ENCODE measurements around the gene VPS72.

The VPS72 gene

DNA sequence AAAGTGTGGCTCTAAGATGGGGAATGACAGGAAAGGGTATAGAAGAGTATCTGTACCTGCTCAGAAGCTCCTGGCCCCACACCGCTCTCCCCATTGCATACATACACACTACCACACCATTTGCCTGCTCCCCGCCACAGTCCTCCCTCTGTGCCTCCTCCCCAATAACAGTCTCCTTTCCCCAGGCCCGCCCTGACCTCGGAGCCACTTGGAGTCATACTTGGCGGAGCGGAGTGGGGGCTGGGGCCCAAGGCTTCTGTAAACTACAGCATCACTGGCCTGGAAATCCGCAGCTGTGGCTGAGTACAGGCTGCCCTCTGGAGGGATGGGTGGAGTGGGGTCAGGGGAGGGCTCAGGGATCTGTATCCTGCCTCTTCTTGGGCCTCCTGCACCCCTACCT, 52.2 kb downstream of the VPS72 start:
- Histone ChIP-seq H3K36me3 (ENCODE audit: control insufficient read depth, insufficient read depth, low read length) (peaks cover 14% of the 10 kb centered on the region), H3K9ac (ENCODE audit: low read depth, low read length) (no peak overlapping the region), H3K4me3 (ENCODE audit: low read depth, low read length) (no peak overlapping the region)

DNA sequence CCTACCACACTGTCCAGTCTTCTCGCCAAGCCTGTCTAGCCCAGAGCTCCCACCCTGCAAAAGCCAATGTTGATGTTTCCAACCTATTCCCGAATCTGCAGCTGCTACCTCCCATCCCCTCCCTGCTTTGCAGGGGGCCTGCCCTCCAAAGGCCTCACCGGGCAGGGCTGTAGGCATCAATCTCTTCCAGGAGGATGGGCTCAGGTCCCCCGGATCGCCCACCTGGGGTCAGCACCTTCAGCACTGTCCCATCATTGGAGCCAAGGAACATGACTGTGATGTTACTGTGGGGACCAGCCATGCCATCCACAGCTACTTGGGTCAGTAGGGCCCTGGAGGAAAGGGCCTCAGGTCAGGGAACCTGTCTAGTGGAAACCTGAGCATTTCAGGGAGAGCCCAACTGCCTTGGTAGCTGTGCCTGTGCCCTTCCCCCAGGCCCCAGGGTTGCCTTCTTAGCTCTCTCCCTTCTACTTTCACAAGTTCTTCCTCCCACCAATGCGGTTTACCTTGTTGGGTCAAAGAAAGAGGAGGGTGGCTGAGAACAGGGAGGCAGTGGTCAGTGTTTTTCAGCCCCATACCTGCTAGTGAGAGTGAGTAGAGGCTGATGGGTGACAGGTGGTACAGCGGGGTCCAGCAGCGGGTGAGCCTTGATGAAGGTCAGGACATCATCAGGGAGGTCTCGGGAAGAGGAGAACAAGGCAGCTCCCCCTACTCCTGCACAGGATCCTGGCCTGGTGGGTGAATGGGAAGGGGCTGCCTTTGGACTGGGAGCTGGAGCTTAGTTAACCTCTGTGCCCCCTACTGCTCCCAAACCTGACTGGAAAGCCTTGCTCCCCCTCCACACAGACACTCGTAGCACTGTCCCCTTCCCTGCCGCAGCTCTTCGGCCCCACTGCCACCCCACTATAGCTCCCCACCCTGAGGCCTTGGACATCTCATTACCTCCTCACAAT, 54.3 kb downstream of the VPS72 start:
- Histone ChIP-seq H3K4me3 (ENCODE audit: low read depth, low read length) (no peak overlapping the region), H3K36me3 (ENCODE audit: control insufficient read depth, insufficient read depth, low read length) (peaks cover 14% of the 10 kb centered on the region), H3K9ac (ENCODE audit: low read depth, low read length) (no peak overlapping the region), H3K9me3 (ENCODE audit: control insufficient read depth, insufficient read depth, low read length) (no peaks in the 10 kb centered on the region), H3K4me1 (ENCODE audit: control insufficient read depth, insufficient read depth, low read length) (no peaks in the 10 kb centered on the region), H3K27me3 (ENCODE audit: control insufficient read depth, insufficient read depth, low read length) (peaks cover 6% of the 10 kb centered on the region)

More for the DNA sequence above, 52.2 kb downstream of the VPS72 start:
- H3K9me3 ChIP-seq (ENCODE audit: control insufficient read depth, insufficient read depth, low read length), result no peaks in the 10 kb centered on the region
- H3K27me3 ChIP-seq (ENCODE audit: control insufficient read depth, insufficient read depth, low read length), result peaks cover 6% of the 10 kb centered on the region
- no peaks in the 10 kb centered on the region for H3K4me1 ChIP-seq (ENCODE audit: control insufficient read depth, insufficient read depth, low read length)

DNA sequence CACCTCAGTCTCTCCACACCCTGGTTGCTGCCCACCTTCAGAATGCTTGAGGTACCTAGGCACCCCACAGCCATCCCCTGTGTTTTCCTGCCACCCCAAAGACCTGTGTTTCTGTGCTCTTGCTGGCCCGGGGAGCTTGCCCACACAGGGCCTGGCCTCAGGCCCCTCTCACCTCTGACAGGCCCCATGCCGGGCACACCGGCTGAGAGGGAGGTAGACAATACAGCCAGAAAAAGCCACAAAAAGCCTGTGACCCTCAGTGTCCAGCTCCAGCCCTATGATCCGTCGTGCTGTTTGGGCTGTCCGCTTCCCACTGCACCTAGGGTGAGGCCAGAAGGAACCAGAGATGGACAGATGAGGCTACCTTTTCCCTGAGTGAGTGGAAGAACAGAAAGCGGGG, 55.0 kb downstream of the VPS72 start:
- Histone ChIP-seq H3K36me3 (ENCODE audit: control insufficient read depth, insufficient read depth, low read length) (peaks cover 14% of the 10 kb centered on the region), H3K9me3 (ENCODE audit: control insufficient read depth, insufficient read depth, low read length) (no peaks in the 10 kb centered on the region), H3K27me3 (ENCODE audit: control insufficient read depth, insufficient read depth, low read length) (peaks cover 6% of the 10 kb centered on the region), H3K4me1 (ENCODE audit: control insufficient read depth, insufficient read depth, low read length) (no peaks in the 10 kb centered on the region), H3K9ac (ENCODE audit: low read depth, low read length) (no peak overlapping the region), H3K4me3 (ENCODE audit: low read depth, low read length) (no peak overlapping the region)

DNA sequence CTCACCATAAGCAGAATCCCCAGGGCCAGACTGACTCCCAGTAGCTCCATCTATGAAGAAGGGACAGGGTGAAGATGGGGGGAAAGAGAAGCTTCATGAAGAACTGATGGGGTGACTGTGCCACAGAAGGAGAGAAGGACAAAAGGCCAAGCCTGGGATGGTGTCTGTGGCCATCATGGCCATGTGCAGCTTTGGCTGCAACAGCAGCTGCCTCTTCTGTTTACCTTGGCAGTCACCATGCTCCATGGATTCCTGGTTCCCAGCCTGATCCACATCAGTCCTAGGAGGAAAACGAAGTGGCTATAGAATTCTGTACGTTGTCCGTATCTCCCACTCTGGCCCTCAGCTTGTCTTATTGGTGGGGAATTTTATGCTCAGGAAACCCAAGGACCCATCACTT, 55.6 kb downstream of the VPS72 start:
- no peaks in the 10 kb centered on the region for H3K4me1 ChIP-seq (ENCODE audit: control insufficient read depth, insufficient read depth, low read length)
- peaks cover 13% of the 10 kb centered on the region for H3K36me3 ChIP-seq (ENCODE audit: control insufficient read depth, insufficient read depth, low read length)
- H3K4me3 ChIP-seq (ENCODE audit: low read depth, low read length), result no peak overlapping the region
- H3K27me3 ChIP-seq (ENCODE audit: control insufficient read depth, insufficient read depth, low read length), result peaks cover 6% of the 10 kb centered on the region
- H3K9me3 ChIP-seq (ENCODE audit: control insufficient read depth, insufficient read depth, low read length), result no peaks in the 10 kb centered on the region
- no peak overlapping the region for H3K9ac ChIP-seq (ENCODE audit: low read depth, low read length)

DNA sequence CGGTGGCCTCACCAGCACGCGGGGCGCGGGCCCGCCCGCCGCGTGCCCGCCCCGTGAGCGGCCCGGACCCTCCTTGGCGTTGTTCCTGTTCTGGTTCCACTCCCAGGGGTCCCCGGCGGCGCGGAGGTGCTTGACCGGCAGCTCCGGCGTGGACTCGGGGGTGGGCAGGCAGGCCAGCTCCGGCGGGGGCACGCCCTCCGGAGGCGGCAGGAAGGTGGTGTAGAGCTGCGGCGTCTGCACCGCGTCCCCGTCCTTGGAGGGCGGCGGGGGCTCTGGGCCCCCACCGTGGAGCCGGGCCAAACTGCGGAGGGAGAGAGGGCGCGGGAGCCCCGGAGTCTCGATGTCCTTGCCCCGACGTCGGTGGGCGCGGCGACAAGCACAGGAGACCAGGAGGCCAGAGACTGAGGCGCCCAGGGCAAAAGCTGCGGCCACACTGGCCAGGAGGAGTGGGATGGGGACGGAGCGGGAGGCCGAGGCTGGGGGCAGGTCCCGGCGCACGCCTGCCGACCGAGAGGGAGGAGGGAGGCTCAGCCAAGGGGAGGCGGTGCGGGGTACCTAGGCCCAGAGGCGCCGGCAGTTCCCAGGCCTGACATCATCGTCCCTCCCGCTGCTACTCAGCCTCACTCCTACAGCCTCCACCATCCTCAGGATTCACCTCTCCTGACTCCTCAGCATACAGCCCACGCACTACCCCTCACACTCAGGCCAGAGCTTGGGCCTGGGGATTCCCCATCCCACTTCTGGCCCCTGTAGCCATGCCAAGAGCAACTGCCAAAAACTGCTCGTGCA, 56.8 kb downstream of the VPS72 start:
- Histone ChIP-seq H3K9ac (ENCODE audit: low read depth, low read length) (no peak overlapping the region), H3K4me3 (ENCODE audit: low read depth, low read length) (peak overlapping the region; percentile 42), H3K36me3 (ENCODE audit: control insufficient read depth, insufficient read depth, low read length) (peaks cover 10% of the 10 kb centered on the region), H3K9me3 (ENCODE audit: control insufficient read depth, insufficient read depth, low read length) (no peaks in the 10 kb centered on the region), H3K27me3 (ENCODE audit: control insufficient read depth, insufficient read depth, low read length) (peaks cover 6% of the 10 kb centered on the region), H3K4me1 (ENCODE audit: control insufficient read depth, insufficient read depth, low read length) (no peaks in the 10 kb centered on the region)

DNA sequence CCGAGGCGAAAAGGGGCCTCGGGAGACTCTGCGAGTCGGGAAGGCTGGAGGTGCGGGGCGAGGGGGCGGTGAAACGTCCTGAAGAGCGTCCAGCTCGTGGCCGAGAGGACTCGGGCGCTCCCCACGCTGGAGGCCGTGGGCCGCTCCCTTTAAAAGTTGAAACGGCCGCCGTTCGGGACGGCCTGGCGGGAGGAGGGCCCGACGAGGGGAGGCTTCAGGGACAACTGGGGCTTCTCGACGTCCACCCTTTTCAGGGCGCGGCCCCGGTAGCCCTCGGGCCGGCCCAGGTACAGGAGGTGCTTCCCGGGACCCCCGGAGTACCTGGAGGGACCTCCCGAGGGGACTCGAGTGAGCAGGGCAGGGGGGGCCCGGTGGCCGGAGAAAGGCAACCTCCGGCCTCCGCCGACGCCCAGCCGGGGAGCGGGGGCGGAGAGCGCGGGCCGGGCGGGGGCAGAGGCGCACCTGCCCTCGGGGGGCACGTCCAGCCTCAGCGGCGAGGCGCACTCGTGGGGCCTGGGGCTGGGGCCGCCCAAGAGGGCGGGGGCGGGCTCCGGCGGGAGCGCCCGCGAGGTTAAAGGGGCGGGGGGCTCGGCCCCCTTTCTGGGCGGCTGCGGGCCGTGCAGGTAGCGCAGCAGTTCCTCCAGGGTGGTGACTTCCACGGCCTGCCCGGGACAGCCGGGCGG, 57.5 kb downstream of the VPS72 start:
- Histone ChIP-seq H3K4me3 (ENCODE audit: low read depth, low read length) (peak overlapping the region; percentile 42), H3K4me1 (ENCODE audit: control insufficient read depth, insufficient read depth, low read length) (no peaks in the 10 kb centered on the region), H3K9ac (ENCODE audit: low read depth, low read length) (peak overlapping the region; percentile 60), H3K9me3 (ENCODE audit: control insufficient read depth, insufficient read depth, low read length) (no peaks in the 10 kb centered on the region), H3K27me3 (ENCODE audit: control insufficient read depth, insufficient read depth, low read length) (peaks cover 6% of the 10 kb centered on the region), H3K36me3 (ENCODE audit: control insufficient read depth, insufficient read depth, low read length) (peaks cover 10% of the 10 kb centered on the region)

DNA sequence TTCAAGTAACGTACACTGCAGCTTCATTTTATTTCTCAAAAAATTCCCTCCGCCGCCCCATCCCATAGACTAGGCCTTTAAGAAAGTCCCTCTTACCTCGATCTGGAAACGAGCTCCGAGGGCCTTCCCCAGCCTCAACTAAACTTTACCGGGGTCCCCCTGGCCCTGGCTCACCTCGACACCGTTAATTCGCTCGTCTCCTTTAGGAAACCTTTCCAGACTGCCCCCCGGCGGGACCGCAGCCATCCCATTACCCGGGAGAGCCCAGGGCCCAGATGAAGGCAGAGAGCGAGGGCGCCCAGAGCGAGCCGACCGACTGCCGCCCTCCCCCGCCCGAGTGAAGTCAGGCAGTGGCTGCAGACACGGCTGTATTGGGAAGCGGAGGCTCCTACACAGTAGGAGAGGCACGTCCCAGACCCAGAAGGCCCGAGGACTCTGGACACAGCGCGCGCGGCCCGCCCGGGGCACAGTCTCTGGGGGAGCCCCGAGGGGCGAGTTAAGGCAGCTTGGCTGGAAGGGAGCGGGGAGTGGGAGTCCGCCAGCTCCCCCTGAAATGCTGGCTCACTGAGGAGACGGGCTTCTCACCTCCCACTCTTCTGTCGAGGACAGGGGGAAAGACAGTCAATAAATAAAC, 58.2 kb downstream of the VPS72 start:
- H3K9ac ChIP-seq (ENCODE audit: low read depth, low read length), result peak overlapping the region; percentile 60

DNA sequence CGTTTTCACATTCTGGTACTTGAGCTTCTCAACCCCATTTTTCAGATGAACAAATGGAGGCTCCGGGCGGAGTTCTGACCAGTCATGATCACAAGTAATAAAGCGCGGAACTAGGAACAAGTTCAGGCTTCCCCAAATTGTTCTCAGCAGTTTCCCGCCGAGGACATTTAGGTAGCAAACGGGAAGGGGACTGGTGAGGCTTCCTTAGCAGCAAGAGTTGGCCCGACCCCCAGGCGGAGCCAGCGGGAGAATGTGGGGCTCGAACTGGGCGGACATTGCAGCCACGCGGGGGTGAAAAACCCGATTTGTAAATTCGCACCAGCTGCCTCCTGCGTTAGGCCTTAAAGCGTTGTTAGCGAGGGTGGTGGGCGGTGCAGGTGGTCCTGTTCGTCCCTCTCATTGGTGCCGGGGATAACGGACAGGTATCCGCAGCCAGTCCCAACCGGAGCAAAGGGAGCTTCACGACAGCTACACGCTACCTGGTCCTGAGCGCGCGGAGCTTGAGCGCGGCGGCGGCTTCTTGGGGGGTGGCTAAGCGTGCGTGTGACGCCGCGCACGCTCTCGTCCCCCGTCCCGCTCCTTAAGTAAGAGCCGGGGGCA, 58.9 kb downstream of the VPS72 start:
- Histone ChIP-seq H3K36me3 (ENCODE audit: control insufficient read depth, insufficient read depth, low read length) (peaks cover 10% of the 10 kb centered on the region), H3K4me1 (ENCODE audit: control insufficient read depth, insufficient read depth, low read length) (no peaks in the 10 kb centered on the region), H3K9me3 (ENCODE audit: control insufficient read depth, insufficient read depth, low read length) (no peaks in the 10 kb centered on the region), H3K27me3 (ENCODE audit: control insufficient read depth, insufficient read depth, low read length) (peaks cover 6% of the 10 kb centered on the region), H3K4me3 (ENCODE audit: low read depth, low read length) (peak overlapping the region; percentile 42), H3K9ac (ENCODE audit: low read depth, low read length) (peak overlapping the region; percentile 3)

More for the DNA sequence above, 58.2 kb downstream of the VPS72 start:
- peaks cover 10% of the 10 kb centered on the region for H3K36me3 ChIP-seq (ENCODE audit: control insufficient read depth, insufficient read depth, low read length)
- no peaks in the 10 kb centered on the region for H3K9me3 ChIP-seq (ENCODE audit: control insufficient read depth, insufficient read depth, low read length)
- H3K4me1 ChIP-seq (ENCODE audit: control insufficient read depth, insufficient read depth, low read length), result no peaks in the 10 kb centered on the region
- H3K27me3 ChIP-seq (ENCODE audit: control insufficient read depth, insufficient read depth, low read length), result peaks cover 6% of the 10 kb centered on the region
- peak overlapping the region; percentile 42 for H3K4me3 ChIP-seq (ENCODE audit: low read depth, low read length)

DNA sequence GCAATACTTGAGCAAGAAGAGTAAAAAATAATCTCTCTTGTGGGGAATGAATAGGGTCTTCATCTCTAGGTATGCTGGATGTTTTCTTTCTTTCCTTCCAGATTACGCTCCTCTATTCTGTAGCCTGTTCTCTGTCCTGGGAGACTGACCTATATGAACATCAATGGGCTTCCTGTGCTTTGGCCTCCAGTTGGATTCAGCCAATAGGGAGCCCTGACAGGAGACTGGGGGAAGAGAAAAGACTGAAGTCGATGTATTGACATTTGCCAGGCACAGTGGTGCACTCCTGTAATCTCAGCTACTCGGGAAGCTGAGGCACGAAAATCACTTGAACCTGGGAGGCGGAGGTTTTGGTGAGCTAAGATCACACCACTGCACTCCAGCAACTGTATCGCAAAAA, 61.2 kb downstream of the VPS72 start:
- peaks cover 4% of the 10 kb centered on the region for H3K4me1 ChIP-seq (ENCODE audit: control insufficient read depth, insufficient read depth, low read length)
- peaks cover 4% of the 10 kb centered on the region for H3K27me3 ChIP-seq (ENCODE audit: control insufficient read depth, insufficient read depth, low read length)
- H3K4me3 ChIP-seq (ENCODE audit: low read depth, low read length), result no peak overlapping the region
- no peak overlapping the region for H3K9ac ChIP-seq (ENCODE audit: low read depth, low read length)
- no peaks in the 10 kb centered on the region for H3K36me3 ChIP-seq (ENCODE audit: control insufficient read depth, insufficient read depth, low read length)
- H3K9me3 ChIP-seq (ENCODE audit: control insufficient read depth, insufficient read depth, low read length), result no peaks in the 10 kb centered on the region

Measured in iPS-15b (cell line).